Measurements from ENCODE around the gene LMTK3.

LMTK3 gene, protein sequence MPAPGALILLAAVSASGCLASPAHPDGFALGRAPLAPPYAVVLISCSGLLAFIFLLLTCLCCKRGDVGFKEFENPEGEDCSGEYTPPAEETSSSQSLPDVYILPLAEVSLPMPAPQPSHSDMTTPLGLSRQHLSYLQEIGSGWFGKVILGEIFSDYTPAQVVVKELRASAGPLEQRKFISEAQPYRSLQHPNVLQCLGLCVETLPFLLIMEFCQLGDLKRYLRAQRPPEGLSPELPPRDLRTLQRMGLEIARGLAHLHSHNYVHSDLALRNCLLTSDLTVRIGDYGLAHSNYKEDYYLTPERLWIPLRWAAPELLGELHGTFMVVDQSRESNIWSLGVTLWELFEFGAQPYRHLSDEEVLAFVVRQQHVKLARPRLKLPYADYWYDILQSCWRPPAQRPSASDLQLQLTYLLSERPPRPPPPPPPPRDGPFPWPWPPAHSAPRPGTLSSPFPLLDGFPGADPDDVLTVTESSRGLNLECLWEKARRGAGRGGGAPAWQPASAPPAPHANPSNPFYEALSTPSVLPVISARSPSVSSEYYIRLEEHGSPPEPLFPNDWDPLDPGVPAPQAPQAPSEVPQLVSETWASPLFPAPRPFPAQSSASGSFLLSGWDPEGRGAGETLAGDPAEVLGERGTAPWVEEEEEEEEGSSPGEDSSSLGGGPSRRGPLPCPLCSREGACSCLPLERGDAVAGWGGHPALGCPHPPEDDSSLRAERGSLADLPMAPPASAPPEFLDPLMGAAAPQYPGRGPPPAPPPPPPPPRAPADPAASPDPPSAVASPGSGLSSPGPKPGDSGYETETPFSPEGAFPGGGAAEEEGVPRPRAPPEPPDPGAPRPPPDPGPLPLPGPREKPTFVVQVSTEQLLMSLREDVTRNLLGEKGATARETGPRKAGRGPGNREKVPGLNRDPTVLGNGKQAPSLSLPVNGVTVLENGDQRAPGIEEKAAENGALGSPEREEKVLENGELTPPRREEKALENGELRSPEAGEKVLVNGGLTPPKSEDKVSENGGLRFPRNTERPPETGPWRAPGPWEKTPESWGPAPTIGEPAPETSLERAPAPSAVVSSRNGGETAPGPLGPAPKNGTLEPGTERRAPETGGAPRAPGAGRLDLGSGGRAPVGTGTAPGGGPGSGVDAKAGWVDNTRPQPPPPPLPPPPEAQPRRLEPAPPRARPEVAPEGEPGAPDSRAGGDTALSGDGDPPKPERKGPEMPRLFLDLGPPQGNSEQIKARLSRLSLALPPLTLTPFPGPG (N-terminal part only)

DNA sequence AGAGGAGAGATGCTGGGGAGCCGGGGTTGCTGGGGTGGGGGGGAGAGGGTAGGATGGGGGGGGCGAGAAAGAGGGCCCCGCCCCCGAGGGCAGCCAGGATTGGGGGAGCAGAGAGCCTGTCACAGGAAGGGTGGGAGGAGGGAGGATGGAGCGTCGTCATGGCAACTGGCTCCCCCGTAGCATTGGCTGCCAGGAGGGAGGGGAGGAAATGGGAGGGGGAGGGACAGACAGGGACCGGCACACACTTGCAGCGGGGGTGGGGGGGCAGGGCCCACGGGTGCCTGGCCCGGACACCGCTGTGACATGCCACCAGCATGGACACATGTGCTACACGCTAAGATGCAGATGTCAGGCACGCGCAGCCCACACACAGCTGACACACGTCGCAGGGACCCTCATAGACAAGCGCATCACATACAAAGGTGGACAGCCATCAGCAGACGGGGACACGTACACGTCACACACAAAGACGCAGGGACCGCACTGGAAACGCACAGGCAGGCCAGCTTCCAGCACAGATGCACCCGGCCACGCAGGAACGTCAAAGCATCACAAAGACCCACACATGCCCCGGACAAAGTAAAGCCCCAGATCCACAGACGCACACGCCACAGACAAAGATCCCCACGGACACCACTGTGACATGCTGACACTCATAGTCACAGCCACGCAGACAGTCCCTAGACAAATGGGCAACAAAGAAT is at the start of gene LMTK3:
TSS of gene LMTK3 (minus strand) at position 36 of the 704 bp plus-strand sequence. CDS start 259 bp downstream, outside the sequence.
- peak; percentile 42 for ATAC-seq
- no peak for TF ChIP-seq ZFP3 (CRISPR knock-in tag; IDR thresholded peaks at IDR 0.05)
- no peak for TF ChIP-seq TOX (CRISPR knock-in tag; IDR thresholded peaks at IDR 0.05; ENCODE audit: borderline replicate concordance)
- no peak for TF ChIP-seq ISL1 (CRISPR knock-in tag; IDR thresholded peaks at IDR 0.05)

- TF ChIP-seq SNAI2 (CRISPR knock-in tag; IDR thresholded peaks at IDR 0.05) (no peak), BACH2 (CRISPR knock-in tag; IDR thresholded peaks at IDR 0.05; ENCODE audit: borderline replicate concordance) (no peak), TCF4 (CRISPR knock-in tag; IDR thresholded peaks at IDR 0.05; ENCODE audit: borderline replicate concordance) (no peak), ESRRG (CRISPR knock-in tag; IDR thresholded peaks at IDR 0.05) (no peak), TOX (CRISPR knock-in tag; IDR thresholded peaks at IDR 0.05; ENCODE audit: borderline replicate concordance) (no peak), ZFP3 (CRISPR knock-in tag; IDR thresholded peaks at IDR 0.05) (no peak), ZFP30 (CRISPR knock-in tag; IDR thresholded peaks at IDR 0.05) (no peak), ISL1 (CRISPR knock-in tag; IDR thresholded peaks at IDR 0.05) (no peak), CREB5 (CRISPR knock-in tag; IDR thresholded peaks at IDR 0.05; ENCODE audit: low read depth) (no peak), OSR1 (CRISPR knock-in tag; IDR thresholded peaks at IDR 0.05) (no peak), ZC3H10 (CRISPR knock-in tag; IDR thresholded peaks at IDR 0.05) (no peak), PATZ1 (CRISPR knock-in tag; IDR thresholded peaks at IDR 0.05; ENCODE audit: borderline replicate concordance) (no peak), RARB (CRISPR knock-in tag; IDR thresholded peaks at IDR 0.05) (no peak), ZNF8 (CRISPR knock-in tag; IDR thresholded peaks at IDR 0.05) (no peak), GLIS3 (CRISPR knock-in tag; IDR thresholded peaks at IDR 0.05) (no peak), ZNF70 (CRISPR knock-in tag; IDR thresholded peaks at IDR 0.05) (no peak)
- TF ChIP-seq, protein P1, sequence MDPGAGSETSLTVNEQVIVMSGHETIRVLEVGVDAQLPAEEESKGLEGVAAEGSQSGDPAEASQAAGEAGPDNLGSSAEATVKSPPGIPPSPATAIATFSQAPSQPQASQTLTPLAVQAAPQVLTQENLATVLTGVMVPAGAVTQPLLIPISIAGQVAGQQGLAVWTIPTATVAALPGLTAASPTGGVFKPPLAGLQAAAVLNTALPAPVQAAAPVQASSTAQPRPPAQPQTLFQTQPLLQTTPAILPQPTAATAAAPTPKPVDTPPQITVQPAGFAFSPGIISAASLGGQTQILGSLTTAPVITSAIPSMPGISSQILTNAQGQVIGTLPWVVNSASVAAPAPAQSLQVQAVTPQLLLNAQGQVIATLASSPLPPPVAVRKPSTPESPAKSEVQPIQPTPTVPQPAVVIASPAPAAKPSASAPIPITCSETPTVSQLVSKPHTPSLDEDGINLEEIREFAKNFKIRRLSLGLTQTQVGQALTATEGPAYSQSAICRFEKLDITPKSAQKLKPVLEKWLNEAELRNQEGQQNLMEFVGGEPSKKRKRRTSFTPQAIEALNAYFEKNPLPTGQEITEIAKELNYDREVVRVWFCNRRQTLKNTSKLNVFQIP (CRISPR knock-in tag; IDR thresholded peaks at IDR 0.05; ENCODE audit: borderline replicate concordance, low read depth): no peak
- TF ChIP-seq, protein P2, sequence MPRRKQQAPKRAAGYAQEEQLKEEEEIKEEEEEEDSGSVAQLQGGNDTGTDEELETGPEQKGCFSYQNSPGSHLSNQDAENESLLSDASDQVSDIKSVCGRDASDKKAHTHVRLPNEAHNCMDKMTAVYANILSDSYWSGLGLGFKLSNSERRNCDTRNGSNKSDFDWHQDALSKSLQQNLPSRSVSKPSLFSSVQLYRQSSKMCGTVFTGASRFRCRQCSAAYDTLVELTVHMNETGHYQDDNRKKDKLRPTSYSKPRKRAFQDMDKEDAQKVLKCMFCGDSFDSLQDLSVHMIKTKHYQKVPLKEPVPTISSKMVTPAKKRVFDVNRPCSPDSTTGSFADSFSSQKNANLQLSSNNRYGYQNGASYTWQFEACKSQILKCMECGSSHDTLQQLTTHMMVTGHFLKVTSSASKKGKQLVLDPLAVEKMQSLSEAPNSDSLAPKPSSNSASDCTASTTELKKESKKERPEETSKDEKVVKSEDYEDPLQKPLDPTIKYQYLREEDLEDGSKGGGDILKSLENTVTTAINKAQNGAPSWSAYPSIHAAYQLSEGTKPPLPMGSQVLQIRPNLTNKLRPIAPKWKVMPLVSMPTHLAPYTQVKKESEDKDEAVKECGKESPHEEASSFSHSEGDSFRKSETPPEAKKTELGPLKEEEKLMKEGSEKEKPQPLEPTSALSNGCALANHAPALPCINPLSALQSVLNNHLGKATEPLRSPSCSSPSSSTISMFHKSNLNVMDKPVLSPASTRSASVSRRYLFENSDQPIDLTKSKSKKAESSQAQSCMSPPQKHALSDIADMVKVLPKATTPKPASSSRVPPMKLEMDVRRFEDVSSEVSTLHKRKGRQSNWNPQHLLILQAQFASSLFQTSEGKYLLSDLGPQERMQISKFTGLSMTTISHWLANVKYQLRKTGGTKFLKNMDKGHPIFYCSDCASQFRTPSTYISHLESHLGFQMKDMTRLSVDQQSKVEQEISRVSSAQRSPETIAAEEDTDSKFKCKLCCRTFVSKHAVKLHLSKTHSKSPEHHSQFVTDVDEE (CRISPR knock-in tag; IDR thresholded peaks at IDR 0.05): no peak
Measured at GRCh38 chr19:48561412-48561811, 49.8 kb upstream of the LMTK3 start.

GRCh38 chr19:48560095-48560530 is 48.5 kb upstream of the LMTK3 start:
- ATAC-seq: no peak
- TF ChIP-seq, protein P3, sequence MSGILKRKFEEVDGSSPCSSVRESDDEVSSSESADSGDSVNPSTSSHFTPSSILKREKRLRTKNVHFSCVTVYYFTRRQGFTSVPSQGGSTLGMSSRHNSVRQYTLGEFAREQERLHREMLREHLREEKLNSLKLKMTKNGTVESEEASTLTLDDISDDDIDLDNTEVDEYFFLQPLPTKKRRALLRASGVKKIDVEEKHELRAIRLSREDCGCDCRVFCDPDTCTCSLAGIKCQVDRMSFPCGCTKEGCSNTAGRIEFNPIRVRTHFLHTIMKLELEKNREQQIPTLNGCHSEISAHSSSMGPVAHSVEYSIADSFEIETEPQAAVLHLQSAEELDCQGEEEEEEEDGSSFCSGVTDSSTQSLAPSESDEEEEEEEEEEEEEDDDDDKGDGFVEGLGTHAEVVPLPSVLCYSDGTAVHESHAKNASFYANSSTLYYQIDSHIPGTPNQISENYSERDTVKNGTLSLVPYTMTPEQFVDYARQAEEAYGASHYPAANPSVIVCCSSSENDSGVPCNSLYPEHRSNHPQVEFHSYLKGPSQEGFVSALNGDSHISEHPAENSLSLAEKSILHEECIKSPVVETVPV (CRISPR knock-in tag; IDR thresholded peaks at IDR 0.05): no peak
- no peak for TF ChIP-seq PATZ1 (CRISPR knock-in tag; IDR thresholded peaks at IDR 0.05; ENCODE audit: borderline replicate concordance)
- no peak for TF ChIP-seq PPARA (CRISPR knock-in tag; IDR thresholded peaks at IDR 0.05; ENCODE audit: borderline replicate concordance)
- no peak for TF ChIP-seq TOX (CRISPR knock-in tag; IDR thresholded peaks at IDR 0.05; ENCODE audit: borderline replicate concordance)
- no peak for TF ChIP-seq ARNTL (CRISPR knock-in tag; IDR thresholded peaks at IDR 0.05; ENCODE audit: borderline replicate concordance, low read depth)
- no peak for TF ChIP-seq OSR1 (CRISPR knock-in tag; IDR thresholded peaks at IDR 0.05)
- TF ChIP-seq RARB (CRISPR knock-in tag; IDR thresholded peaks at IDR 0.05): no peak
- no peak for TF ChIP-seq ZNF70 (CRISPR knock-in tag; IDR thresholded peaks at IDR 0.05)
- TF ChIP-seq SNAI2 (CRISPR knock-in tag; IDR thresholded peaks at IDR 0.05): no peak
- no peak for TF ChIP-seq ZFP30 (CRISPR knock-in tag; IDR thresholded peaks at IDR 0.05)

More at GRCh38 chr19:48561412-48561811, 49.8 kb upstream of the LMTK3 start:
- no peak for ATAC-seq

Measured in SK-N-SH treated with all-trans-retinoic acid at 6 μM for 48 hours (cell line).